CD4-positive, alpha-beta T cell (primary cell): ENCODE results near the gene GNLY. TPM values are rescaled to one million over a fixed set of nuclear protein-coding genes. Genes with fewer than 3 reads are reported as not detected.
"Not testable (repeated sequence)": the region's sequence is repeated elsewhere in the genome, so short reads cannot be mapped to it uniquely, and the experiment has no call there.

Experiments
- ATAC-seq: fragments of 200-7000 bp; cut with Tn5 transposase; one replicate; pipeline ENCODE4 v1.10.0; 2022; ENCODE audit warnings: mild to moderate bottlenecking; ENCODE audit not compliant: poor library complexity
- CTCF ChIA-PET: fragments of 350-600 bp; sonication (Branson Sonifier 250); formaldehyde crosslinking; loops from one replicate; lab custom pipeline; 2021; ENCODE audit warnings: antibody characterized with exemption, inconsistent platforms; lab: Charles Lee
- POLR2A ChIA-PET: fragments of 350-600 bp; sonication (Branson Sonifier 250); formaldehyde crosslinking; loops from one replicate; lab custom pipeline; 2021; ENCODE audit warnings: antibody characterized with exemption, inconsistent platforms; lab: Charles Lee
- DNase-seq, 14 experiments: peaks; one replicate each; pipeline ENCODE4 v3.0.0-alpha.2; 2013 to 2020; ENCODE audit warnings: mixed read lengths in 2 of 14
- H3K27ac ChIP-seq, 2 donors: one replicate each; pipeline versions ENCODE4 v1.5.1 to v1.7.0; 2013; ENCODE audit warnings: low read length in 2 of 2, low read depth in 1 of 2, mild to moderate bottlenecking in 1 of 2
- H3K27me3 ChIP-seq, 2 experiments: 1 replicate in 1 of 2; 2 replicates in 1 of 2; pipeline versions ENCODE4 v1.6.1 to v1.7.0; 2013; ENCODE audit warnings: low read length in 2 of 2, control low read depth in 1 of 2, mild to moderate bottlenecking in 1 of 2, moderate library complexity in 1 of 2; ENCODE audit not compliant: insufficient read depth in 2 of 2, control insufficient read depth in 1 of 2
- H3K36me3 ChIP-seq: one replicate; pipeline ENCODE4 v1.6.1; 2013; ENCODE audit warnings: low read length, control low read depth; ENCODE audit not compliant: insufficient read depth
- H3K4me1 ChIP-seq: one replicate; pipeline ENCODE4 v1.6.1; 2013; ENCODE audit warnings: low read length, control low read depth; ENCODE audit not compliant: insufficient read depth
- H3K4me3 ChIP-seq: one replicate; pipeline ENCODE4 v1.5.1; 2013; ENCODE audit warnings: mild to moderate bottlenecking, low read length, moderate library complexity
- H3K9me3 ChIP-seq, 2 experiments: 1 replicate in 1 of 2; 2 replicates in 1 of 2; pipeline versions ENCODE4 v1.6.1 to v1.7.0; 2013; ENCODE audit warnings: low read length in 2 of 2, mild to moderate bottlenecking in 2 of 2, control low read depth in 1 of 2, moderate library complexity in 1 of 2; ENCODE audit not compliant: control insufficient read depth in 1 of 2, insufficient read depth in 1 of 2
- H3K27ac Mint-ChIP-seq: one replicate; pipeline ENCODE4 v1.8.0; 2020; ENCODE audit warnings: mixed read lengths
- H3K27me3 Mint-ChIP-seq: one replicate; pipeline ENCODE4 v1.8.0; 2021; ENCODE audit warnings: mixed read lengths
- H3K36me3 Mint-ChIP-seq: one replicate; pipeline ENCODE4 v1.8.0; 2021; ENCODE audit warnings: low read depth, mixed read lengths
- H3K4me1 Mint-ChIP-seq: one replicate; pipeline ENCODE4 v1.8.0; 2021; ENCODE audit warnings: low read depth, mixed read lengths
- H3K4me3 Mint-ChIP-seq: one replicate; pipeline ENCODE4 v1.8.0; 2020; ENCODE audit warnings: mild to moderate bottlenecking, mixed read lengths
- H3K9me3 Mint-ChIP-seq: one replicate; pipeline ENCODE4 v1.8.0; 2020; ENCODE audit warnings: mixed read lengths
- CTCF ChIP-seq: fragments of 200-600 bp; IDR thresholded peaks from one replicate; pipeline ENCODE4 v1.8.0; 2022; ENCODE audit warnings: antibody characterized with exemption, mild to moderate bottlenecking
- intact Hi-C, 2 experiments: fragments of 100-400 bp; cut with DNase I in 1 of 2; cut with micrococcal nuclease in 1 of 2; formaldehyde crosslinking; loops; one replicate each; pipeline versions ENCODE4 v1.15.1 to v1.9.0; 2023 to 2025; cut with DNase I, micrococcal nuclease
- total RNA-seq, 174 experiments: library from RNA in 2 of 174; stranded (reverse) in 2 of 174; gene quantifications; one replicate each; pipeline ENCODE4 v1.2.3 and lab custom pipeline; 2021 to 2026

GNLY gene
- total RNA-seq, 2 experiments from 2014 or later: 45.1 TPM

- H3K4me3 Mint-ChIP-seq: no peak overlapping the region
- Histone ChIP-seq H3K27ac (no peak overlapping the region), H3K36me3 (no peaks in the 10 kb centered on the region), H3K4me1 (peaks cover 4% of the 10 kb centered on the region), H3K4me3 (no peak overlapping the region), H3K9me3 (no peaks in the 10 kb centered on the region), H3K27me3 (no peaks in the 10 kb centered on the region)
- ChIA-PET CTCF (no interaction called here), POLR2A (no interaction called here)
- H3K36me3 Mint-ChIP-seq: no peaks in the 10 kb centered on the region
- peaks cover 2% of the 10 kb centered on the region for H3K4me1 Mint-ChIP-seq
- no peak overlapping the region for H3K27ac Mint-ChIP-seq
- intact Hi-C loops: no loop called here
- peak in 2 of 14 experiments; percentile 35 to 39 for DNase-seq
- no peak for ATAC-seq
- H3K9me3 Mint-ChIP-seq: no peaks in the 10 kb centered on the region
- H3K27me3 Mint-ChIP-seq: peaks cover 7% of the 10 kb centered on the region
- TF ChIP-seq CTCF: no peak
Observed at GRCh38 chr2:85712336-85712735, 18.2 kb downstream of the GNLY start.

GRCh38 chr2:85712849-85713612, 18.9 kb downstream of the GNLY start:
- no peaks in the 10 kb centered on the region for H3K27me3 ChIP-seq
- Mint-ChIP-seq H3K4me1 (no peaks in the 10 kb centered on the region), H3K9me3 (no peaks in the 10 kb centered on the region), H3K4me3 (no peak overlapping the region), H3K36me3 (no peaks in the 10 kb centered on the region), H3K27me3 (peaks cover 2% of the 10 kb centered on the region), H3K27ac (no peak overlapping the region)
- peaks cover 4% of the 10 kb centered on the region for H3K4me1 ChIP-seq
- H3K9me3 ChIP-seq: no peaks in the 10 kb centered on the region
- POLR2A ChIA-PET: no interaction called here
- CTCF ChIA-PET: no interaction called here
- no peak for TF ChIP-seq CTCF
- H3K36me3 ChIP-seq: no peaks in the 10 kb centered on the region
- H3K4me3 ChIP-seq: no peak overlapping the region
- DNase-seq (no peak), ATAC-seq (no peak)
- no peak overlapping the region for H3K27ac ChIP-seq
- intact Hi-C loops: no loop called here

- no peak overlapping the region for H3K27ac ChIP-seq
- no peak for TF ChIP-seq CTCF
- H3K9me3 Mint-ChIP-seq: no peaks in the 10 kb centered on the region
- ChIA-PET POLR2A (no interaction called here), CTCF (interaction anchor here (0.6 kb wide), 1 partner anchor 15 kb away, joined by 4 read pairs; no protein-coding TSS in a partner anchor)
- no peaks in the 10 kb centered on the region for H3K9me3 ChIP-seq
- H3K36me3 ChIP-seq: no peaks in the 10 kb centered on the region
- ATAC-seq: no peak
- H3K27me3 Mint-ChIP-seq: no peaks in the 10 kb centered on the region
- no peaks in the 10 kb centered on the region for H3K27me3 ChIP-seq
- no peaks in the 10 kb centered on the region for H3K36me3 Mint-ChIP-seq
- no peak overlapping the region for H3K4me3 Mint-ChIP-seq
- no peaks in the 10 kb centered on the region for H3K4me1 Mint-ChIP-seq
- no peak overlapping the region for H3K27ac Mint-ChIP-seq
- peaks cover 4% of the 10 kb centered on the region for H3K4me1 ChIP-seq
- intact Hi-C loops: no loop called here
- H3K4me3 ChIP-seq: no peak overlapping the region
- peak in 1 of 14 experiments; percentile 5 for DNase-seq
Observed at GRCh38 chr2:85713836-85714235, 19.7 kb downstream of the GNLY start.

DNA sequence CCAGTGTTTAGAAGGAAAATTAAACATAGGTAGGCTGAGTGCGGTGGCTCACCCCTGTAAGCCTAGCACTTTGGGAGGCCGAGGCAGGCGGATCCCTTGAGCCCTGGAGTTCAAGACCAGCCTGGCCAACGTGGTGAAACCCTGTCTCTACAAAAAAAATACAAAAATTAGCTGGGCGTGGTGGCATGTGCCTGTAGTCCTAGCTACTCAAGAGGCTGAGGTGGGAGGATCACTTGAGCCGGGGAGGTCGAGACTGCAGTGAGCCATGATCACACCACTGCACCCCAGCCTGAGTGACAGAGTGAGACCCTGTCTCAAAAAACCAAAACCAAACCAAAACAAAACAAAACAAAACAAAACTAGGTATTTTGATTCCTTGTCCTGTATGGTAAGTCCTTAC, 20.3 kb downstream of the GNLY start:
- H3K27ac Mint-ChIP-seq, H3K27ac ChIP-seq, H3K4me3 Mint-ChIP-seq, H3K36me3 Mint-ChIP-seq, ATAC-seq, H3K4me1 Mint-ChIP-seq, H3K36me3 ChIP-seq, H3K9me3 ChIP-seq, H3K9me3 Mint-ChIP-seq, H3K27me3 Mint-ChIP-seq, H3K4me1 ChIP-seq, H3K4me3 ChIP-seq, POLR2A ChIA-PET, intact Hi-C loops, H3K27me3 ChIP-seq: not testable (repeated sequence)
- peak in 1 of 14 experiments; percentile 25 for DNase-seq
- CTCF ChIA-PET: interaction anchor here (0.6 kb wide), 1 partner anchor 14 kb away, joined by 4 read pairs; no protein-coding TSS in a partner anchor
